ENCODE data around the gene ADCY4.

GRCh38 chr14:24361326-24361725, 26.5 kb upstream of the ADCY4 start:
- TF ChIP-seq POLR2A (IDR thresholded peaks at IDR 0.05; ENCODE audit: low read depth, low read length) (no peak), CTCF (IDR thresholded peaks at IDR 0.05; ENCODE audit: extremely low read depth in 1 of 2, insufficient read depth in 1 of 2, low read depth in 1 of 2, low read length in 2 of 2) (no peak), MYC (IDR thresholded peaks at IDR 0.05; ENCODE audit: low read depth, low read length) (no peak), EZH2 (IDR thresholded peaks at IDR 0.05; ENCODE audit: borderline replicate concordance, low read depth, low read length, severe bottlenecking) (no peak), MAX (IDR thresholded peaks at IDR 0.05; ENCODE audit: insufficient read depth, insufficient read length) (no peak)
